Naive thymus-derived CD4-positive, alpha-beta T cell (primary cell): ENCODE results near the gene SLC12A5. TPM values are rescaled to one million over a fixed set of nuclear protein-coding genes. Genes with fewer than 3 reads are reported as not detected.

Experiments
- ATAC-seq: fragments of 150-1000 bp; cut with Tn5 transposase; 2 replicates; pipeline ENCODE4 v1.10.0; 2021; ENCODE audit warnings: mild to moderate bottlenecking, moderate library complexity
- CTCF ChIA-PET: fragments of 350-600 bp; sonication (Branson Sonifier 250); formaldehyde crosslinking; loops from one replicate; lab custom pipeline; 2021; ENCODE audit warnings: antibody characterized with exemption; lab: Charles Lee
- POLR2A ChIA-PET: fragments of 350-600 bp; sonication (Branson Sonifier 250); formaldehyde crosslinking; loops from one replicate; lab custom pipeline; 2021; ENCODE audit warnings: antibody characterized with exemption, inconsistent platforms; lab: Charles Lee
- DNase-seq, 9 donors: peaks; one replicate each; pipeline versions ENCODE4 v3.0.0 to v3.0.0-alpha.2; 2020 to 2022; ENCODE audit warnings: mixed read lengths in 1 of 9
- H3K27ac ChIP-seq: one replicate; pipeline ENCODE4 v1.7.0; 2013; ENCODE audit warnings: mild to moderate bottlenecking, low read depth, low read length, moderate library complexity
- H3K27me3 ChIP-seq, 2 donors: one replicate each; pipeline ENCODE4 v1.7.0; 2013; ENCODE audit warnings: low read length in 2 of 2, mild to moderate bottlenecking in 2 of 2, moderate library complexity in 2 of 2; ENCODE audit not compliant: control insufficient read depth in 2 of 2, insufficient read depth in 2 of 2
- H3K36me3 ChIP-seq, 3 experiments: 1 replicate in 2 of 3; 2 replicates in 1 of 3; pipeline ENCODE4 v1.7.0; 2013; ENCODE audit warnings: low read length in 3 of 3, mild to moderate bottlenecking in 3 of 3, moderate library complexity in 1 of 3; ENCODE audit not compliant: insufficient read depth in 3 of 3, control insufficient read depth in 2 of 3
- H3K4me1 ChIP-seq, 2 donors: one replicate each; pipeline ENCODE4 v1.7.0; 2013; ENCODE audit warnings: low read length in 2 of 2, mild to moderate bottlenecking in 2 of 2, moderate library complexity in 1 of 2; ENCODE audit not compliant: control insufficient read depth in 2 of 2, insufficient read depth in 2 of 2
- H3K4me3 ChIP-seq: 2 replicates; pipeline ENCODE4 v1.7.0; 2013; ENCODE audit warnings: mild to moderate bottlenecking, low read length
- H3K9me3 ChIP-seq, 3 experiments: 1 replicate in 2 of 3; 2 replicates in 1 of 3; pipeline ENCODE4 v1.7.0; 2013; ENCODE audit warnings: low read length in 3 of 3; ENCODE audit not compliant: control insufficient read depth in 2 of 3
- H3K27ac Mint-ChIP-seq, 9 donors: one replicate each; pipeline ENCODE4 v1.8.0; 2020 to 2022; ENCODE audit warnings: mixed read lengths in 9 of 9, mild to moderate bottlenecking in 8 of 9, moderate library complexity in 5 of 9, inconsistent platforms in 2 of 9
- H3K27me3 Mint-ChIP-seq, 5 donors: one replicate each; pipeline ENCODE4 v1.8.0; 2021 to 2022; ENCODE audit warnings: mixed read lengths in 5 of 5, mild to moderate bottlenecking in 1 of 5
- H3K36me3 Mint-ChIP-seq, 5 donors: one replicate each; pipeline ENCODE4 v1.8.0; 2020 to 2022; ENCODE audit warnings: mixed read lengths in 5 of 5, mild to moderate bottlenecking in 3 of 5, inconsistent platforms in 1 of 5
- H3K4me1 Mint-ChIP-seq, 7 donors: one replicate each; pipeline ENCODE4 v1.8.0; 2020 to 2022; ENCODE audit warnings: mixed read lengths in 7 of 7, mild to moderate bottlenecking in 3 of 7, inconsistent platforms in 1 of 7
- H3K4me3 Mint-ChIP-seq, 10 donors: one replicate each; pipeline ENCODE4 v1.8.0; 2020 to 2022; ENCODE audit warnings: mild to moderate bottlenecking in 10 of 10, mixed read lengths in 10 of 10, moderate library complexity in 6 of 10, inconsistent platforms in 2 of 10
- H3K9me3 Mint-ChIP-seq, 11 donors: one replicate each; pipeline ENCODE4 v1.8.0; 2020 to 2022; ENCODE audit warnings: mixed read lengths in 11 of 11, mild to moderate bottlenecking in 4 of 11, inconsistent platforms in 1 of 11, moderate library complexity in 1 of 11
- intact Hi-C, 2 donors: fragments of 100-400 bp; cut with micrococcal nuclease; formaldehyde crosslinking; loops; one replicate each; pipeline ENCODE4 v1.15.1; 2023
- polyA plus RNA-seq, 2 donors: library from polyadenylated mRNA; unstranded; fragments of 300-500 nt; fragmentation: Illumina TruSeq; gene quantifications; one replicate each; pipeline ENCODE4 v1.2.3, GENCODE V29; 2021
- total RNA-seq, 6 experiments: library from RNA in 5 of 6; stranded (reverse) in 5 of 6; gene quantifications; 1 replicate in 5 of 6; 2 replicates in 1 of 6; pipeline ENCODE4 v1.2.3 and lab custom pipeline; 2021 to 2026

The SLC12A5 gene
- total and polyA plus RNA-seq, 7 experiments from 2014 or later, result not detected

DNA sequence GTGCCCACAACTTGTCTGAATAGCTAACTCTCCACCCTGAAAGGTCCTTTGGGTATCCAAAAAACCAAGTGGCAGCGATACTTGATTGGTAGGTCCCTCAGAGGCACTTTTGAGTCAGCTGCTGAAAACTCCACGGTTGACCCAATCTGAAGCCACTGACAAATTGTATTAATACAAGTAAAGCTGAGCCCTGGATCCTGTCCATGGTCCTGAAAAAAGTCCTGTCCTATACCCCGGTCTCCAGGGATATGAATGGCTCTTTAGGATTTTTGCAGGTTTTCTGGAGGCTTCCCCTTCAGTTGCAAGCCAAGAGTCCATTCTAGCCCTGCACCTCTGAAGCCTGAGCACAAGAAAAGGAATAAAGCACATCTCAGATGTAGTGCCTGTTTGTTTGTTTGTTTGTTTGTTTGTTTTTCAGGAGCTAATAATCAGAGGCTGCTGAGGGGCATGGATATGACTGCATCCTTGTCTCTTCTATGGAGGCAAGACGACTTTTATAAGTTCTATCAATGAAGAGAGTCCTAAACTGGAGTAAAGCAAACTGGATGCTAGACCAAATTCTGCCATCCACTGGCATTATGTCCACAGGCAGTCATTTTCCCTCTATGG, 1.7 kb upstream of the SLC12A5 start:
- DNase-seq, result peak in 2 of 9 donors; percentile 37 to 43
- Mint-ChIP-seq H3K36me3 (no peaks in the 10 kb centered on the region), H3K9me3 (no peaks in the 10 kb centered on the region), H3K4me3 (no peak overlapping the region), H3K27ac (no peak overlapping the region), H3K27me3 (peaks cover 52 to 71% (median 61%) of the 10 kb centered on the region in 5 donors), H3K4me1 (peaks cover 5 to 13% (median 9%) of the 10 kb centered on the region in 7 donors)
- ChIA-PET CTCF (interaction anchor here (1.0 to 1.3 kb wide), 2 partner anchors 13 to 40 kb away, joined by 3 read pairs; no protein-coding TSS in a partner anchor), POLR2A (no interaction called here)
- intact Hi-C loops, result no loop called here
- Histone ChIP-seq H3K36me3 (no peaks in the 10 kb centered on the region), H3K4me1 (peaks cover 0 to 4% of the 10 kb centered on the region in 2 donors), H3K27ac (no peak overlapping the region), H3K27me3 (peaks cover 14 to 21% of the 10 kb centered on the region in 2 donors), H3K4me3 (no peak overlapping the region), H3K9me3 (no peaks in the 10 kb centered on the region)
- ATAC-seq, result no peak

DNA sequence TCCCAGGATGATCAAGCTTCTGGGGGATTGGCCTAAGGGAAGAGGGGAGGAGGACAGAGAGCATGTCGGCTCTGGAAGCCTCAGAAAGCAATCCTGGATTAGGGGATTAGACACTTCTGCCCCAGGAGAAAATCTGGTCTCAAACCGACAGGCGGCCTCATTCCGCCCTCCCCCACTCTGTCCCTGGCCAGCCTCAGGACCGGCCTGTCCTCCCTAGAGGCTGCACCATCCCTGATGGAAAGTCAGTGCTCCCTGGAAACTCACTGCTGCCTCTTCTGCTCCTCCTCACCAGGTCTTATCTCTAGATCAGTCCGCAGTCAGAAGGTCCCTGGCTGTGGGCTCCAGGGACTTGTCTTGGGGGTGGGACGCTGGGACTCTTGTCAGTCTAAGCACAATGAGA, 905 bp upstream of the SLC12A5 start:
- DNase-seq (no peak), ATAC-seq (no peak)
- Mint-ChIP-seq H3K27me3 (peaks cover 59 to 73% (median 67%) of the 10 kb centered on the region in 5 donors), H3K9me3 (peaks cover 0 to 2% (median 0%) of the 10 kb centered on the region in 11 donors), H3K36me3 (no peaks in the 10 kb centered on the region), H3K4me1 (peaks cover 0 to 8% (median 6%) of the 10 kb centered on the region in 7 donors), H3K27ac (no peak overlapping the region), H3K4me3 (no peak overlapping the region)
- no peaks in the 10 kb centered on the region for H3K36me3 ChIP-seq
- H3K9me3 ChIP-seq, result no peaks in the 10 kb centered on the region
- H3K27me3 ChIP-seq, result peaks cover 12 to 23% of the 10 kb centered on the region in 2 donors
- no peak overlapping the region for H3K27ac ChIP-seq
- CTCF ChIA-PET, result interaction anchor here (1.0 to 1.3 kb wide), 2 partner anchors 14 to 41 kb away, joined by 3 read pairs; no protein-coding TSS in a partner anchor
- H3K4me3 ChIP-seq, result no peak overlapping the region
- H3K4me1 ChIP-seq, result no peaks in the 10 kb centered on the region
- intact Hi-C loops, result no loop called here
- POLR2A ChIA-PET, result no interaction called here

DNA sequence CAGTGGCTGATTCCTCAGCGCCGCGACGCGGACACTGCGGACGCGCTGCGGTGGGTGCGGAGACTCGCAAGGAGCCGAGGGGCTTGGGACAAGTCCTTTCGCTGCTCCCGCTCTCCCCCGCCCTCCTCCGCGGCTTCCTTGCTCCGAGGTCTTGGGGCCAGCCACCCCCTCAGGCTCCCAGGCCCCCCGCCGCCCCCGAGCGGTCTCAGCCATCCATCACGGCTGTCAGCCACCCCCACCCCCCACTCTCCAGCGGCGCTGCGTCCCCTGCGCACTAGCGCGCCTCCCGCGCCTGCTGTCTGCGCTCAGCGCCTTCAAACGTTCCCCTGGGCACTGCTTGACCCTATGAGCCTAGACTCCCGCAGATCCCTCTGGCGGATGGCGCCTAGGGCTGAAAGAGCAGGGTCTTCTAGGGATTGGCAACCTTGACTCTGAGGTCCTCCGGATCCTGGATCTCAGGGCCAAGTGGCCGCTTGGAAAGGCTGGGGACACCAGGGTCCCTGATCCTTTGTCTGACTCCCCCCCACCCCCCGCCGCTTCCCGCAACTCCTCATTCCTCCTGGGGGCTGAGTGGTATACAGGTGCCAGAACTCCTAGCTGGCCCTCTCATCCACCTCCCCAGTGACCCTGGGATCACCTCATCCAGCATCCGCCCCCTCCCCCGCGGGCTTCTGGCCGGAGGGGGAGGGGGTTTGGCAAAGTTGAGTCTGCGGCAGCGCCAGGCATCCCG, 1.4 kb downstream of the SLC12A5 start:
- POLR2A ChIA-PET, result no interaction called here
- Mint-ChIP-seq H3K27ac (no peak overlapping the region), H3K4me3 (no peak overlapping the region), H3K9me3 (peaks cover 0 to 2% (median 0%) of the 10 kb centered on the region in 11 donors), H3K36me3 (peaks cover 0 to 4% (median 0%) of the 10 kb centered on the region in 5 donors), H3K4me1 (peaks cover 0 to 3% (median 0%) of the 10 kb centered on the region in 7 donors), H3K27me3 (peaks cover 60 to 69% (median 67%) of the 10 kb centered on the region in 5 donors)
- ATAC-seq, result no peak
- DNase-seq, result no peak
- Histone ChIP-seq H3K27ac (no peak overlapping the region), H3K9me3 (no peaks in the 10 kb centered on the region), H3K36me3 (no peaks in the 10 kb centered on the region), H3K27me3 (peaks cover 11 to 28% of the 10 kb centered on the region in 2 donors), H3K4me1 (no peaks in the 10 kb centered on the region), H3K4me3 (no peak overlapping the region)
- intact Hi-C loops, result no loop called here
- CTCF ChIA-PET, result no interaction called here

DNA sequence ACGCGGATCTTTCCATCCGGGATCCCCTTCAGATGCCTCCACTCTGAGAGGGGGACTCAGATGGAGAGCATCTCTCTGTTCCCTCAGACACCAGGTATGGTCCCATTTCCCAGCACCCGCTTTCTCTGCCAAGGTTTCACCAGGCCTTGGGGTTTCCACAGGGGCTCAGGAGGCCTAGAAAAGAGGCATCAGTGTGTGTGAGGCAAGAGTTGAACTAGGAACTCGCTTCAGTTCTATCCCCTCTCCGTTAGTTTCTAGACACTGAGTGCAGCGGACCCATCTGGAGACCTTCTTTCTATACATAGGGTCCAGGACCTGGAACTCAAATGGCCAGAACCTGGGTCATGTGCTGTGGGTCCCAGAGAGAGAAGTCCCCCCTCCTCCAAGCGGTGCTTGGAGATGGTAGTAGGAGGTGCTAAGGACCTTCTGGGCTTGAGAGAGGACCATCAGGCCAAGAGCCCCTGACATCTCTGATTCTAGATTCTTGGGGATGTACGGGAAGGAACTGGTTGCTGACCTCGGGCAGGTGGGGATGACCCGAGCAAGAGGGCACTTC, 2.1 kb downstream of the SLC12A5 start:
- Histone ChIP-seq H3K9me3 (no peaks in the 10 kb centered on the region), H3K27me3 (peaks cover 11 to 28% of the 10 kb centered on the region in 2 donors), H3K36me3 (no peaks in the 10 kb centered on the region), H3K27ac (no peak overlapping the region), H3K4me1 (no peaks in the 10 kb centered on the region), H3K4me3 (no peak overlapping the region)
- Mint-ChIP-seq H3K9me3 (peaks cover 0 to 2% (median 0%) of the 10 kb centered on the region in 11 donors), H3K4me3 (no peak overlapping the region), H3K36me3 (peaks cover 0 to 4% (median 0%) of the 10 kb centered on the region in 5 donors), H3K4me1 (peaks cover 0 to 3% (median 0%) of the 10 kb centered on the region in 7 donors), H3K27me3 (peaks cover 60 to 71% (median 67%) of the 10 kb centered on the region in 5 donors), H3K27ac (no peak overlapping the region)
- CTCF ChIA-PET, result no interaction called here
- DNase-seq (no peak), ATAC-seq (no peak)
- POLR2A ChIA-PET, result no interaction called here
- intact Hi-C loops, result no loop called here

DNA sequence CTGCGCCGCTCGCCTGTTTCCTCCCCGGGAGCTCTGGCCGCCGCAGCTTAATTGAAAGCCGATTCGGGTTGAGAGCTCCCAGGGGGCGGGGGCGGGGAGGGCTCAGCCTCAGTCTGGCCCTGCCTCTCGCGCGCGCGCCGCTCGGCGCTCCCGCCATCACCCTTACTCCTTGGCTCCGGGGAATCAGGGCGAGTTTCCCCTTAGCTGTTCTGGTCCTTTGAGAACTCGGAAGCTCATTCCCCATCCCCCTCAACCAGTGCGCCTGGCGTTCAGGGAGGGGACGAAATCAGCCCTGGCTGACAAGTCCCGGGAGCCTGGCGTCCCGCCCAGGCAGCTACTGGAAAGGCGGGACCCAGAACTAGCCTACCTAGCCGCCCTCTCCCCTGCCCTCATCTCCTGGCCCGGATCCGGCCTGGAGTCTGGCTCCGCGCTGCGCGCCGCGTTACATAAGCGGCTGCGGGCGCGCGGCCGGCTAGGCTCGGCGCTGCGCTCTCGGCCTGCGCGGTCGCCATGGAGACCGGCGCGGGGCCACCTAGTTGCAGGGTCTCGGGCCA, 2.8 kb downstream of the SLC12A5 start:
- Mint-ChIP-seq H3K4me1 (peaks cover 0 to 3% (median 0%) of the 10 kb centered on the region in 7 donors), H3K36me3 (peaks cover 0 to 4% (median 0%) of the 10 kb centered on the region in 5 donors), H3K27me3 (peaks cover 61 to 72% (median 63%) of the 10 kb centered on the region in 5 donors), H3K4me3 (peak overlapping the region in 1 of 10 donors; percentile 39), H3K27ac (no peak overlapping the region), H3K9me3 (peaks cover 0 to 6% (median 0%) of the 10 kb centered on the region in 11 donors)
- CTCF ChIA-PET, result no interaction called here
- Histone ChIP-seq H3K36me3 (no peaks in the 10 kb centered on the region), H3K9me3 (no peaks in the 10 kb centered on the region), H3K4me3 (no peak overlapping the region), H3K4me1 (no peaks in the 10 kb centered on the region), H3K27me3 (peaks cover 11 to 28% of the 10 kb centered on the region in 2 donors), H3K27ac (no peak overlapping the region)
- POLR2A ChIA-PET, result no interaction called here
- intact Hi-C loops, result no loop called here
- no peak for DNase-seq
- no peak for ATAC-seq

DNA sequence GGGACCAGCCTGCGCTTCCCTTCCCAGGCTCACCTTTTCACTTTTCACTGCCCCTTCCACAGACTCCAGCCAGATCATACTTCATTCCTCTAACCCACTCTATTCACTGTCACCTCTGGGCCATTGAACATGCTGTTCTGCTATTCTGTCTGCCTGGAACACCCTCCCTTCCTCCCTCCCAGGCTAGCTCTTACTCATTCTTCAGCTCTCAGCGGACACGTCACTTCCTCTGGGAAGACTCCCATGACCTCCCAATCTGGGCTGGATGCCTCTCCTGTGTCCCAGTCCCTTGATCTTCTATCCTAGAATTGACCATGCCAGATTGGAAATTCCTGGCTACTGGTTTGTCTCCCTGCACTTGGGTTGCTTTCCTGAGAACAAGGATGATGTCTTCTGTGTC, 5.0 kb downstream of the SLC12A5 start:
- ATAC-seq (no peak), DNase-seq (no peak)
- H3K36me3 Mint-ChIP-seq, result peaks cover 0 to 4% (median 0%) of the 10 kb centered on the region in 5 donors
- H3K4me3 ChIP-seq, result no peak overlapping the region
- intact Hi-C loops, result no loop called here
- H3K36me3 ChIP-seq, result no peaks in the 10 kb centered on the region
- H3K27me3 ChIP-seq, result peaks cover 6 to 15% of the 10 kb centered on the region in 2 donors
- no peak overlapping the region for H3K4me3 Mint-ChIP-seq
- H3K27me3 Mint-ChIP-seq, result peaks cover 49 to 66% (median 61%) of the 10 kb centered on the region in 5 donors
- no peak overlapping the region for H3K27ac ChIP-seq
- no peaks in the 10 kb centered on the region for H3K4me1 ChIP-seq
- ChIA-PET CTCF (no interaction called here), POLR2A (no interaction called here)
- H3K9me3 Mint-ChIP-seq, result peaks cover 0 to 6% (median 0%) of the 10 kb centered on the region in 11 donors
- no peak overlapping the region for H3K27ac Mint-ChIP-seq
- H3K4me1 Mint-ChIP-seq, result peaks cover 0 to 3% (median 0%) of the 10 kb centered on the region in 7 donors
- H3K9me3 ChIP-seq, result no peaks in the 10 kb centered on the region
